Astrocyte of the cerebellum (primary cell): ENCODE results near the gene DNAH11.
"Not testable (repeated sequence)": the region's sequence is repeated elsewhere in the genome, so short reads cannot be mapped to it uniquely, and the experiment has no call there.

ENCODE experiments used
- DNase-seq: peaks from one replicate; pipeline ENCODE4 v3.0.0-alpha.2; 2011; ENCODE audit warnings: low read depth
- H3K4me3 ChIP-seq: 2 replicates; pipeline ENCODE4 v1.5.1; 2011; ENCODE audit warnings: mild to moderate bottlenecking, low read depth, low read length, moderate library complexity
- CTCF ChIP-seq: IDR thresholded peaks from 2 replicates; pipeline ENCODE4 v1.5.1; 2012; ENCODE audit warnings: low read length, low read depth, moderate library complexity, mild to moderate bottlenecking; ENCODE audit errors: missing control alignments
- in situ Hi-C: cut with HindIII; loops from 2 replicates; pipeline ENCODE4 v1.10.0; 2017; ENCODE audit warnings: low sequenced_read_pairs

DNAH11 gene

GRCh38 chr7:21508538-21508937 is 34.3 kb upstream of the DNAH11 start:
- no peak for TF ChIP-seq CTCF
- H3K4me3 ChIP-seq, result no peak overlapping the region
- DNase-seq, result no peak
- in situ Hi-C loops, result no loop called here

- TF ChIP-seq CTCF, result no peak
- H3K4me3 ChIP-seq, result no peak overlapping the region
- in situ Hi-C loops, result no loop called here
- no peak for DNase-seq
Measured at GRCh38 chr7:21514062-21514461, 28.8 kb upstream of the DNAH11 start.

- in situ Hi-C loops, result no loop called here
- no peak for DNase-seq
- TF ChIP-seq CTCF, result no peak
- no peak overlapping the region for H3K4me3 ChIP-seq
Measured at GRCh38 chr7:21524680-21525079, 18.2 kb upstream of the DNAH11 start.

GRCh38 chr7:21526007-21526406 is 16.8 kb upstream of the DNAH11 start:
- no peak for DNase-seq
- in situ Hi-C loops, result no loop called here
- peak; percentile 41 for TF ChIP-seq CTCF
- H3K4me3 ChIP-seq, result no peak overlapping the region

- no peak for TF ChIP-seq CTCF
- no peak overlapping the region for H3K4me3 ChIP-seq
- in situ Hi-C loops, result no loop called here
- no peak for DNase-seq
Measured at GRCh38 chr7:21526448-21526847, 16.4 kb upstream of the DNAH11 start.

- H3K4me3 ChIP-seq, DNase-seq, in situ Hi-C loops: not testable (repeated sequence)
Measured at GRCh38 chr7:21532485-21532884, 10.4 kb upstream of the DNAH11 start.

GRCh38 chr7:21533646-21534045 is 9.2 kb upstream of the DNAH11 start:
- in situ Hi-C loops, H3K4me3 ChIP-seq, DNase-seq: not testable (repeated sequence)

- DNase-seq, H3K4me3 ChIP-seq, in situ Hi-C loops: not testable (repeated sequence)
Measured at GRCh38 chr7:21536445-21537118, 6.3 kb upstream of the DNAH11 start.
